Upper lobe of right lung (tissue), 1 donor: ENCODE results near the gene HS6ST3. TPM values are rescaled to one million over a fixed set of nuclear protein-coding genes. Genes with fewer than 3 reads are reported as not detected.

Experiments
- ATAC-seq: fragments of 200-7000 bp; cut with Tn5 transposase; one replicate; pipeline ENCODE4 v1.9.1; 2020; ENCODE audit warnings: mild to moderate bottlenecking, moderate library complexity
- DNase-seq: peaks from one replicate; pipeline ENCODE4 v3.0.0-alpha.2; 2020
- H3K27ac ChIP-seq: fragments of 200-600 bp; one replicate; pipeline ENCODE4 v1.8.0; 2022
- H3K27me3 ChIP-seq: fragments of 200-600 bp; one replicate; pipeline ENCODE4 v1.8.0; 2022; ENCODE audit warnings: mild to moderate bottlenecking
- H3K36me3 ChIP-seq: fragments of 200-600 bp; one replicate; pipeline ENCODE4 v1.8.0; 2022
- H3K4me1 ChIP-seq: fragments of 200-600 bp; one replicate; pipeline ENCODE4 v1.8.0; 2022
- H3K4me3 ChIP-seq: fragments of 200-600 bp; one replicate; pipeline ENCODE4 v1.8.0; 2022; ENCODE audit warnings: mild to moderate bottlenecking
- H3K9me3 ChIP-seq: fragments of 200-600 bp; one replicate; pipeline ENCODE4 v1.8.0; 2022
- intact Hi-C: fragments of 100-400 bp; cut with DNase I; formaldehyde crosslinking; loops from one replicate; pipeline ENCODE4 v1.11.0; 2022
- total RNA-seq: library from RNA; stranded (reverse); fragmentation: NEBNext Ultra II Directional; extraction: Animal tissue kit (Norgen Biotek cat#: 25700); gene quantifications from one replicate; pipeline ENCODE4 v1.2.1, GENCODE V29; 2021
- TF ChIP-seq, protein P1 (sequence below): fragments of 200-600 bp; IDR thresholded peaks from one replicate; pipeline ENCODE4 v1.8.0; 2022; ENCODE audit warnings: antibody characterized with exemption
- donor health status: DM: no; HTN: yes; CAD: no; lungs with severe emphysema.

HS6ST3 gene
- total RNA-seq, 1 donor from 2014 or later: not detected

DNA sequence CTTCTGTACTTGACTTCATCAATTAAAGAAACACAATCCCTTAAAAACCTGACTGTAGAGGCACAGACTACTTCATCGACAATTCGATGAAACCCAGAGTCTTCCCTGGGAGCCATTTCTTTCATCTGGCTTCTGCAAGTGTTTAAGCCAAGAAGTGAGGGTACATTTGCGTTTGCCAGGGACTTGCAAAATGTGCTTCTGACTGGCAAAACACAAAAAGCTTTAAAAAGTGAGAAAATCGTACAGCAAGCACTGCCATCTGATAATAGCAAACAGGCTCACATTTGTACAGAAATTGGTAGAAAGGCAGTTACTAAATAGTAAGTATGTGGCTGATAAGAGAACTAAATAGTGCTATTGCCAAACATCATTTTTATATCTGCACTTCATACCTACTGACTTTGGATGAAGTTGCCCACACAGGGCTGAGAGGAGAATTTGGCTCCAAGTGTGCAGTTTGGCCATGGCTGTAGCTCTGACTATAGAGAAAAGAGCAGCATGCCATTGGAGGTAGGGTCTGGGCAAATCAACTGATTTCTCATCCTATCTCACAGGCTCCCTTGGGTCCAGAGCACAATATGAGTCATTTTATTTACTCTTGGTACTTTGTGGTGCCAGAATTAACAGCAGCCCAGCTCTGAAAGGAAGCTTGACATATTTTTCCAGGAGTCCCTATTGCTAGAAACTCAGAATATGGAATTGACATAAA lies 546.2 kb downstream of the HS6ST3 start:
- Histone ChIP-seq H3K4me1 (no peaks in the 10 kb centered on the region), H3K27ac (no peak overlapping the region), H3K27me3 (no peaks in the 10 kb centered on the region), H3K36me3 (no peaks in the 10 kb centered on the region), H3K4me3 (no peak overlapping the region), H3K9me3 (no peaks in the 10 kb centered on the region)
- DNase-seq (no peak), ATAC-seq (no peak)
- TF ChIP-seq, protein P1, sequence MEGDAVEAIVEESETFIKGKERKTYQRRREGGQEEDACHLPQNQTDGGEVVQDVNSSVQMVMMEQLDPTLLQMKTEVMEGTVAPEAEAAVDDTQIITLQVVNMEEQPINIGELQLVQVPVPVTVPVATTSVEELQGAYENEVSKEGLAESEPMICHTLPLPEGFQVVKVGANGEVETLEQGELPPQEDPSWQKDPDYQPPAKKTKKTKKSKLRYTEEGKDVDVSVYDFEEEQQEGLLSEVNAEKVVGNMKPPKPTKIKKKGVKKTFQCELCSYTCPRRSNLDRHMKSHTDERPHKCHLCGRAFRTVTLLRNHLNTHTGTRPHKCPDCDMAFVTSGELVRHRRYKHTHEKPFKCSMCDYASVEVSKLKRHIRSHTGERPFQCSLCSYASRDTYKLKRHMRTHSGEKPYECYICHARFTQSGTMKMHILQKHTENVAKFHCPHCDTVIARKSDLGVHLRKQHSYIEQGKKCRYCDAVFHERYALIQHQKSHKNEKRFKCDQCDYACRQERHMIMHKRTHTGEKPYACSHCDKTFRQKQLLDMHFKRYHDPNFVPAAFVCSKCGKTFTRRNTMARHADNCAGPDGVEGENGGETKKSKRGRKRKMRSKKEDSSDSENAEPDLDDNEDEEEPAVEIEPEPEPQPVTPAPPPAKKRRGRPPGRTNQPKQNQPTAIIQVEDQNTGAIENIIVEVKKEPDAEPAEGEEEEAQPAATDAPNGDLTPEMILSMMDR: no peak
- intact Hi-C loops: no loop called here

DNA sequence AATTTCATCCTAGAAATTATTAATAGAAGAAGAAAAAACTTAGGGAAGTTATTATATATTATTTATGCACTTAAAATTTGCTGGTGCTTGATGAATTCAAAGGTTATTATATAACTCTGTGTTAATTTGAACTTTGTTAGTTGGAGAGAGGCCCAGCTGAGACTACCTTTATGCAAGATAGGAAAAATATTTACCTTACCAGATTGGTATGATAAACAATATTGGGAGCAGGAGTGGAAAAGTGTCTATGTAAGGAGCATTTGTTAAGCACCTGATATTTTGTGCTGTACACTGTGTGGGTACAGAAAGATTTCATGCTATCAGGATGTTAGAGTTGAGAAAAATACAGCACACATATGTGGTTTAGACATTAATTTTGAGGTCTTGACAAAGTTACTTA lies 547.1 kb downstream of the HS6ST3 start:
- intact Hi-C loops: no loop called here
- Histone ChIP-seq H3K27me3 (no peaks in the 10 kb centered on the region), H3K9me3 (no peaks in the 10 kb centered on the region), H3K36me3 (no peaks in the 10 kb centered on the region), H3K27ac (no peak overlapping the region), H3K4me3 (no peak overlapping the region), H3K4me1 (no peaks in the 10 kb centered on the region)
- TF ChIP-seq, protein P1: no peak
- DNase-seq: no peak
- ATAC-seq: no peak

DNA sequence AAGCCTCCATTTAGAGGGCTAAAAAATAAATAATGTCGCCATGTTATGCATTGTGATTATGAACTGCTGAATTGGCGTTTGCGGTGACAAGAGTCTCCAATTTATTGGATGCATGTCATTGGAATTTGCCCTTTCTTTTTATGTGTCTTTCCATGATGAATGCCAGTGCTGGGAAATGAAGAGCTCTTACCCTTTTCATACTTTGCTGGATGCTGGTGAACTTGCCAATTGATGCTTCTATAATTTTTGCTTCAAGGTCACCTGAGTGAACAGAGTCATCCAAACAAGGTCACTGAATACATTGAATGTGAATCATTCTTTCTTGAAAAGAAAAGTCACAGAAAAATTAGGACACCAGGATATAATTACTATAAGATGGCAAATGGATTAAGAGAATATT lies 556.2 kb downstream of the HS6ST3 start:
- TF ChIP-seq, protein P1: no peak
- Histone ChIP-seq H3K27ac (no peak overlapping the region), H3K9me3 (peaks cover 5% of the 10 kb centered on the region), H3K4me1 (no peaks in the 10 kb centered on the region), H3K36me3 (no peaks in the 10 kb centered on the region), H3K27me3 (no peaks in the 10 kb centered on the region), H3K4me3 (no peak overlapping the region)
- DNase-seq (no peak), ATAC-seq (no peak)
- intact Hi-C loops: no loop called here

DNA sequence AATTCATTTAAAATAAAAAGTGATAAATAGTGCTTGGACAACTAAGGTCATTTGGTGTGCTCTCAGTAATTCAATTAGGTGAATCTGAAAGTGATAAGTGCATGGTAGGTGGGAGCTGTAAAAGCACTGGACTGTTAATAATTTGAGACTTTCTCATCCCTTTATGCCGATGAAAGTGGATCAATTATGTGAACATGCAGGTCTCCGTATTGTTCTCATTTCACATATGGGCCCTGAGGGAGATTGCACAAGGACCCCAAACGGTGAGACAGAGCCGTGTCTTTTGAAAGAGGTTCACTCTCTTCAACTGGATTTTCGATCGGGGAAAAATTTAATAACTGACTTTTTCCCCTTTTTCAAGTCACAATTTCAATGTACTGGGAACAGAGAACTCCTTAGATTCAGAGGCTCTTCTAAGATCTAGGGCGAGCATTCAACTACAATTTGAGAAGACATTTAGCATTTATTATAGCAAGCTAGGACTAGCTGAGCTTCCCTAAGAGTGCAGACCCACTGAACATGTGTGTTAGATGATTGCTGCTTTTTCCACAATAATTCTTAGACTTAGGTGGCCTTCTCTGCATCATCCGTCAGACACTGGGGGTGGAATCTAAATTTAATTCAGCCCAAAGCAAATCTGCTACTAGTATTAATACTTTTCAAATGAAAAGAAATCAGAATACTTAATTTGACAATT lies 556.8 kb downstream of the HS6ST3 start:
- no peak overlapping the region for H3K4me3 ChIP-seq
- H3K27me3 ChIP-seq: no peaks in the 10 kb centered on the region
- no peaks in the 10 kb centered on the region for H3K4me1 ChIP-seq
- intact Hi-C loops: no loop called here
- TF ChIP-seq, protein P1: no peak
- H3K36me3 ChIP-seq: no peaks in the 10 kb centered on the region
- H3K27ac ChIP-seq: no peak overlapping the region
- DNase-seq (no peak), ATAC-seq (no peak)
- H3K9me3 ChIP-seq: peaks cover 5% of the 10 kb centered on the region

DNA sequence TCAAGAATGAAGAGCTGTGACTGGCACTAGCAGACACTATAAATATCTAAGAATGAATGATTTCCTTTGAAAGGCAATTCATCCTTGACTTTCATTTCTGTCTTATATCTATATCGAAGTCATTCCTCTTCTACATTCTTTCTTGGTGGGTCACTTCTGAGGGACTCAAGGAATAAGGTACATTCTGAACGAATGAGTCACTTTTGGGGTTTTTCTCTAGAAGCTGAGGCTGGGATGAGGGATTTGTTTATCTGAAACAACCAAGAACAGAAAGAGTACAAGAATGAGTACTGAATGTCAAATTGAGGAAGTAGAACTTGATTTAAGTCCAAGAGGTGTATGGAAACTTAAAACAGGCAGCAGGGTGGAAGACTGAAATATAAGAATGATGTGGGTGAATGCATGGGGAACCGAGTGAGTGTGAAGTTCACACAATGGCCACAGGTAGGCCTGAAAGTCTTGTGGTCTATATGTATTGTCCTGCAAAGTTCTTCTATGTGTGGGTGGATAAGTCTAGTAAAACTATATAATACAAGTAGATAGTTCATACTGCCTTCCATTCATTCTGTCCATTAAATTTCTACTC lies 560.5 kb downstream of the HS6ST3 start:
- Histone ChIP-seq H3K9me3 (no peaks in the 10 kb centered on the region), H3K4me1 (no peaks in the 10 kb centered on the region), H3K27me3 (no peaks in the 10 kb centered on the region), H3K36me3 (no peaks in the 10 kb centered on the region), H3K27ac (no peak overlapping the region), H3K4me3 (no peak overlapping the region)
- no peak for DNase-seq
- ATAC-seq: no peak
- intact Hi-C loops: no loop called here
- TF ChIP-seq, protein P1: no peak
